Karpas-422 (cell line): ENCODE results near the gene NDFIP2. TPM values are rescaled to one million over a fixed set of nuclear protein-coding genes. Genes with fewer than 3 reads are reported as not detected.
"Not testable (repeated sequence)": the region's sequence is repeated elsewhere in the genome, so short reads cannot be mapped to it uniquely, and the experiment has no call there.

ENCODE experiments used
- DNase-seq: peaks from one replicate; pipeline ENCODE4 v3.0.0-alpha.2; 2015
- H2AFZ ChIP-seq: fragments of 200-600 bp; sonication (generic); 2 replicates; pipeline ENCODE4 v1.6.1; 2014; ENCODE audit warnings: antibody characterized with exemption, low read length, mixed read lengths
- H3K27ac ChIP-seq: fragments of 200-600 bp; sonication (generic); 2 replicates; pipeline ENCODE4 v1.5.1; 2014; ENCODE audit warnings: mild to moderate bottlenecking, low read length, moderate library complexity
- H3K27me3 ChIP-seq: fragments of 200-600 bp; sonication (generic); 2 replicates; pipeline ENCODE4 v1.6.1; 2014; ENCODE audit warnings: low read length, mixed read lengths
- H3K36me3 ChIP-seq: fragments of 200-600 bp; sonication (generic); 2 replicates; pipeline ENCODE4 v1.6.1; 2014; ENCODE audit warnings: low read length, mixed read lengths; ENCODE audit not compliant: insufficient read depth
- H3K4me1 ChIP-seq: fragments of 200-600 bp; sonication (generic); 2 replicates; pipeline ENCODE4 v1.6.1; 2014; ENCODE audit warnings: mild to moderate bottlenecking, low read length, mixed read lengths
- H3K4me2 ChIP-seq: fragments of 200-600 bp; sonication (generic); 2 replicates; pipeline ENCODE4 v1.6.1; 2014; ENCODE audit warnings: low read length, low read depth, mild to moderate bottlenecking; ENCODE audit not compliant: poor library complexity, severe bottlenecking
- H3K4me3 ChIP-seq: fragments of 200-600 bp; sonication (generic); 2 replicates; pipeline ENCODE4 v1.5.1; 2014; ENCODE audit warnings: mild to moderate bottlenecking, antibody characterized with exemption, low read length, mixed read lengths
- H3K79me2 ChIP-seq: fragments of 200-600 bp; sonication (generic); 2 replicates; pipeline ENCODE4 v1.6.1; 2014; ENCODE audit warnings: mild to moderate bottlenecking, low read length, mixed read lengths
- H3K9ac ChIP-seq: fragments of 200-600 bp; sonication (generic); 2 replicates; pipeline ENCODE4 v1.6.0; 2014; ENCODE audit warnings: low read length
- H3K9me2 ChIP-seq: fragments of 200-600 bp; sonication (generic), shearing (Covaris generic); replicated peaks from 2 replicates; pipeline ENCODE4 v1.6.0; 2014; ENCODE audit warnings: mild to moderate bottlenecking, low read length, moderate library complexity; ENCODE audit not compliant: insufficient read depth
- H3K9me3 ChIP-seq: fragments of 300-700, 200-600 bp; sonication (generic); 2 replicates; pipeline ENCODE4 v1.6.1; 2014; ENCODE audit warnings: low read length, mixed read lengths
- H4K20me1 ChIP-seq: fragments of 200-600 bp; sonication (generic); 2 replicates; pipeline ENCODE4 v1.6.1; 2014; ENCODE audit warnings: mild to moderate bottlenecking, antibody characterized with exemption, low read length, low read depth; ENCODE audit not compliant: insufficient read depth
- total RNA-seq: library from RNA; depleted of rRNA; stranded (reverse); fragments of >200 nt; shearing (Covaris generic); gene quantifications from 2 replicates; pipeline ENCODE4 v1.2.3, GENCODE V29; 2014; ENCODE audit warnings: low replicate concordance

Gene NDFIP2
- total RNA-seq, 1 experiment from 2014 or later: 30.2 TPM

GRCh38 chr13:79582896-79583295 is 101.9 kb downstream of the NDFIP2 start:
- H3K36me3 ChIP-seq: no peaks in the 10 kb centered on the region
- no peaks in the 10 kb centered on the region for H3K4me1 ChIP-seq
- H4K20me1 ChIP-seq: no peaks in the 10 kb centered on the region
- DNase-seq: no peak
- H3K27ac ChIP-seq: no peak overlapping the region
- H3K79me2 ChIP-seq: no peaks in the 10 kb centered on the region
- H3K9me3 ChIP-seq: no peaks in the 10 kb centered on the region
- H3K9ac ChIP-seq: no peak overlapping the region
- no peaks in the 10 kb centered on the region for H3K27me3 ChIP-seq
- H3K9me2 ChIP-seq: no peaks in the 10 kb centered on the region
- H2AFZ ChIP-seq: no peak overlapping the region
- no peak overlapping the region for H3K4me2 ChIP-seq
- no peak overlapping the region for H3K4me3 ChIP-seq

GRCh38 chr13:79585033-79585432 is 104.1 kb downstream of the NDFIP2 start:
- Histone ChIP-seq H3K4me3 (no peak overlapping the region), H3K4me2 (no peak overlapping the region), H4K20me1 (no peaks in the 10 kb centered on the region), H2AFZ (no peak overlapping the region), H3K27me3 (no peaks in the 10 kb centered on the region), H3K9ac (no peak overlapping the region), H3K9me3 (no peaks in the 10 kb centered on the region), H3K79me2 (no peaks in the 10 kb centered on the region), H3K9me2 (no peaks in the 10 kb centered on the region), H3K4me1 (0 out of 2 replicates have a peak, but pooled peaks cover 4% of the 10 kb centered on the region), H3K36me3 (no peaks in the 10 kb centered on the region), H3K27ac (no peak overlapping the region)
- no peak for DNase-seq

GRCh38 chr13:79589603-79590393 is 108.8 kb downstream of the NDFIP2 start:
- H3K27ac ChIP-seq: no peak overlapping the region
- H3K9me3 ChIP-seq: no peaks in the 10 kb centered on the region
- H3K4me3 ChIP-seq: peak overlapping the region; percentile 28
- H3K79me2 ChIP-seq: no peaks in the 10 kb centered on the region
- peak overlapping the region; percentile 32 for H3K4me2 ChIP-seq
- no peaks in the 10 kb centered on the region for H3K36me3 ChIP-seq
- no peaks in the 10 kb centered on the region for H3K27me3 ChIP-seq
- peak overlapping the region; percentile 33; the same call in 1 of the 2 replicates for H3K9ac ChIP-seq
- 0 out of 2 replicates have a peak, but pooled peaks cover 4% of the 10 kb centered on the region for H3K4me1 ChIP-seq
- no peak for DNase-seq
- no peaks in the 10 kb centered on the region for H4K20me1 ChIP-seq
- H3K9me2 ChIP-seq: no peaks in the 10 kb centered on the region
- peak overlapping the region; percentile 73 for H2AFZ ChIP-seq

- Histone ChIP-seq H3K27me3 (no peaks in the 10 kb centered on the region), H4K20me1 (no peaks in the 10 kb centered on the region), H3K4me3 (no peak overlapping the region), H3K79me2 (no peaks in the 10 kb centered on the region), H3K36me3 (no peaks in the 10 kb centered on the region), H2AFZ (no peak overlapping the region), H3K9me2 (no peaks in the 10 kb centered on the region), H3K9me3 (no peaks in the 10 kb centered on the region), H3K9ac (no peak overlapping the region), H3K4me2 (no peak overlapping the region), H3K27ac (no peak overlapping the region), H3K4me1 (0 out of 2 replicates have a peak, but pooled peaks cover 4% of the 10 kb centered on the region)
- DNase-seq: no peak
Measured at GRCh38 chr13:79590394-79590676, 109.4 kb downstream of the NDFIP2 start.

GRCh38 chr13:79591493-79591892 is 110.5 kb downstream of the NDFIP2 start:
- Histone ChIP-seq H3K9me2 (no peaks in the 10 kb centered on the region), H3K4me3 (no peak overlapping the region), H4K20me1 (no peaks in the 10 kb centered on the region), H3K27ac (no peak overlapping the region), H3K9ac (no peak overlapping the region), H3K79me2 (no peaks in the 10 kb centered on the region), H2AFZ (no peak overlapping the region), H3K36me3 (no peaks in the 10 kb centered on the region), H3K9me3 (no peaks in the 10 kb centered on the region), H3K4me2 (no peak overlapping the region), H3K4me1 (0 out of 2 replicates have a peak, but pooled peaks cover 4% of the 10 kb centered on the region), H3K27me3 (no peaks in the 10 kb centered on the region)
- no peak for DNase-seq

- Histone ChIP-seq H3K27me3 (no peaks in the 10 kb centered on the region), H2AFZ (no peak overlapping the region), H3K36me3 (no peaks in the 10 kb centered on the region), H3K27ac (no peak overlapping the region), H3K9me2 (no peaks in the 10 kb centered on the region), H3K79me2 (no peaks in the 10 kb centered on the region), H3K4me1 (0 out of 2 replicates have a peak, but pooled peaks cover 4% of the 10 kb centered on the region), H3K9me3 (no peaks in the 10 kb centered on the region), H3K4me3 (no peak overlapping the region), H3K4me2 (no peak overlapping the region), H4K20me1 (no peaks in the 10 kb centered on the region), H3K9ac (no peak overlapping the region)
- no peak for DNase-seq
Measured at GRCh38 chr13:79593121-79593520, 112.2 kb downstream of the NDFIP2 start.

DNA sequence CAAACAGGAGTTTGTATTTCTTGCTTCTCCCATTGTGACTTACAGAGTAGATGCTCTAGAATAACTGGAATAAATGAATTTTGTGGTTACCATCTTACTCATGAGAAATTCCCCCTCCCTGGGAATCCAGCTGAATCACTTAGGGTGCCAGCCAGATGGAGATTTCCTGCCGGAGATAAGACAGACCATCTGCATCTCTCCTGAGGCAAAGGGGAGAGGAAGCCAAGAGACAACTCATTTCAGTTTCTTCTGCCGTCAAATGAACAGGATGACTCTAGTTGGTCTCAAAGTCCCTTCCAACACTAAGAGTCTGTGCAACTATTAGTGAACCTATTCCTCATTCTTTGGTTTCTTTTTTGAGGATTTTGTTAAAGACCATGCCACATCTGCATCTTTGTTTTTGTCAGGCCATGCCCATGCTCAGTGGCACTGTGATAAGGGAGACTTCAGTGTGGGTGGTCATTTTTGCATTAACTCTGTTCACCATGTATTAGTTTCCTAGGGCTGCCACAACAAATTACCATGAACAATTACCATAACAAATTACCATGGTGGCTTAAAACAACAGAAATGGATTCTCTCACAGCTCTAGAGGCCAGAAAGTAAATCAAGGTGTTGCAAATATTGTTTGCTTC is 112.8 kb downstream of the NDFIP2 start:
- Histone ChIP-seq H3K9ac (no peak overlapping the region), H3K9me2 (no peaks in the 10 kb centered on the region), H3K4me2 (no peak overlapping the region), H3K4me1 (0 out of 2 replicates have a peak, but pooled peaks cover 4% of the 10 kb centered on the region), H2AFZ (no peak overlapping the region), H3K36me3 (no peaks in the 10 kb centered on the region), H3K4me3 (no peak overlapping the region), H3K27me3 (no peaks in the 10 kb centered on the region), H3K9me3 (no peaks in the 10 kb centered on the region), H3K27ac (no peak overlapping the region), H4K20me1 (no peaks in the 10 kb centered on the region), H3K79me2 (no peaks in the 10 kb centered on the region)
- DNase-seq: no peak

- not testable (repeated sequence) for H3K36me3 ChIP-seq, H3K9me3 ChIP-seq, H3K4me3 ChIP-seq, H4K20me1 ChIP-seq, H3K9ac ChIP-seq, H3K4me1 ChIP-seq, H3K27me3 ChIP-seq, H2AFZ ChIP-seq, H3K27ac ChIP-seq, H3K79me2 ChIP-seq, H3K9me2 ChIP-seq, H3K4me2 ChIP-seq, DNase-seq
Measured at GRCh38 chr13:79600146-79600545, 119.2 kb downstream of the NDFIP2 start.
